ENCODE results near the gene PPFIA4.

Gene PPFIA4

GRCh38 chr1:203060115-203060514, 33.8 kb downstream of the PPFIA4 start:
- no peak for DNase-seq

DNA sequence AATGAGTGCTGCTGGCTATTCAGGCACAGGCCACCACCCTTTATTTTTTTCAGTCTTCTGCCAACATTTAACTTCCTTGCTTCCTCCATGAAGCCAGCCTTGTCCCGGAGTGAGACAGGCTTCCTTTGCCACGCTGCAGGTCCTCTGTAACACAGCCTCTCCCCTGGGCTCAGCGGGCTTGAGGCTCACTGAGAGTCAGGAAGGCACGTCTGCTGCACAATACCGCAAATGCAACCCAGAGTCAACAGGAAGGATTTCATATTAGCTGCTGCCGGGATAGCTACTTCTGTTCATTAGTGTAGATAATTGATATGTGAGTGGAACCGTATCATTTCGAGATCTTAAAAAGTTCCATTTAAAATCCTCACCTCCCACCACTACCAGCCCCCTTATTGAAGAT, 37.0 kb downstream of the PPFIA4 start:
- DNase-seq = no peak

DNA sequence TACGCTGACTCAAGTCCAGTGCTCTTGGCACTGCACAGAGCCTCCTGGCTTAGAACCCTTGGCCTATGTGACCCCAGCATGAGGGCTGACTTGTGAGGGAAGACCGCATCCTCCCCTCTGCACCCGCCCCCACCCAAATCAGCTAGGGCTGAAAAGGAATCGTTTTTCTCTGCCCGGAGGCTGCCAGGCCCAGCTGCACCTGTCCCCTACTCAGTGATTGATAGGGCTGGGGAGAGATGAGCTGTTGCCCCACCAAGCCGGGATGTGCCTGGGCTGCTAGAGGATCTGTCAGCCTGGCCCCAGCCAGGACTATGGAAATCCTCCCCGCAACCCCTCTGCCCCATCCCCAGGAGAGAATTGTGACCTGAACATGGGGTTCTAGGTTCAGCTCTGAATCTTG, 38.9 kb downstream of the PPFIA4 start:
- no peak for DNase-seq

DNA sequence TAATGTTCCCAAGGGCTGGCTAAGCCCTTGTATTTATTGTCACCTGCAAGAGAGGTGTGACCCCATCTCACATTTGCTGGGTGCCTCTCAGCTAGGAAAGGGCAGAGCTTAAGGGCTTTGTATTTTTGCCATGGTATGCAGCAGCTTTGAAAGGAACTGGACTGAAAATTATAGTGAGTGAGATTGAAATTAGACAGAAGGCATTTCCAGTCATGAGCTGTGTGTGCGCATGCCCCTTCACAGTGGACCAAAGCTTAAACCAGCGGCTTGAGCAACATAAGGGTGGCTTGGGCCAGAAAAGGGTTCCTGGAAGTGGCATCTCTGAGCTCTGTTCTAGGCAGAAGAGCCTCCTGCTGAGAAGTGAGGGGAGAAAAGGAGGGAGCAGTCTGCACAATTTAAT, 39.7 kb downstream of the PPFIA4 start:
- no peak for DNase-seq

- DNase-seq = no peak
These were observed 40.7 kb downstream of the PPFIA4 start for GRCh38 chr1:203066965-203067364.

DNA sequence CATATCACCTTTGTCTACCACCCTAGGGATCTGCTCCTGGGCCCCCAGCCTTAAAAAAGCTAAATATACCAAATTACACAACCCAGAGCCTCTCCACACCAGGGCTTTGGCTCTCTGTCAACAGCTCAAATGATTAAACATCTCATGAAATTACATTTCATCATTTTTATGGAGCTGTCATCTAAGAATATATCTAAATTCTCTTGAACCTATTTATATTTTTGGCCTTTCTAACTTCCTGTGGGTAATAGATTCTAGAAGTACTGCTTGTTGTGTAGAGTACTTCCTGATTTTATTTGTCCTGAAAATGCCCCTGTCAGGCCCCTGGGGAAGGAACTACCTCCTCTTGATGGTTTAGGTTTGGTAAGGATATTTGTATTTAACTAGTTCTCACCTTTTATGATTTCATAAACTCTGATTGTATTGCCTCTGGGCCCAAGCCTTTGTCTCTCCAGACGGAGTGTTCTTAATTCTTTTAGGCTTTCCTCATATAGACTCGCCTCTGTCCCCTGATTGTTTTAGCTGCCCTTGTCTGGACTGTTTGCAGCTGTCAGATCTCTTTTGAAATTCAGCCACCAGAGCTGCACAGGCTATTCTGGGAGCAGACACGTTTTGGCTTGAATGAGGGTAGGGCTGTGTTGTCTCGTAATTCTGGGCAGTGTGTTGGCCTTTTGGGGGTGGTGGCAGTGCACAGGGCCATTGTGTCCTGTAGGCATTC, 42.9 kb downstream of the PPFIA4 start:
- no peak for DNase-seq

GRCh38 chr1:203072002-203072602, 45.8 kb downstream of the PPFIA4 start:
- DNase-seq = no peak

DNA sequence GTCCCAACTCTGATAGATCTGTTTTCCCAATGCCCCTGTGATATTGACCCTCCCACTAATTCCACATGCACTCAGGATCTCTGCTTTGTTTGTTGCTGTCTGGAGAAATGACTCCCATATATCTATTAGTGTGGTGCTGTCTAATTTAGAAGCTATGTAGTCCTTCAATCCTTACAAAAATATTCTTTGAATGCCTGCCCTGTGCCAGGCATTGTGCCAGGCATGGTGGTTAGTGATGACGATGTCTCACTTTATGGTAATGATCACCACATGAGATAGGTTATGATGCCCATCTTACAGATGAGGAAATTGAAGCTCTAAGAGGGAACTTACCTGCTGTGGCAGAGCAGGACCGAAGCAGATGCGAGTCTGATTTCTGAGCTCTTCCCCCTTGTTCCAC, 46.6 kb downstream of the PPFIA4 start:
- no peak for DNase-seq

DNA sequence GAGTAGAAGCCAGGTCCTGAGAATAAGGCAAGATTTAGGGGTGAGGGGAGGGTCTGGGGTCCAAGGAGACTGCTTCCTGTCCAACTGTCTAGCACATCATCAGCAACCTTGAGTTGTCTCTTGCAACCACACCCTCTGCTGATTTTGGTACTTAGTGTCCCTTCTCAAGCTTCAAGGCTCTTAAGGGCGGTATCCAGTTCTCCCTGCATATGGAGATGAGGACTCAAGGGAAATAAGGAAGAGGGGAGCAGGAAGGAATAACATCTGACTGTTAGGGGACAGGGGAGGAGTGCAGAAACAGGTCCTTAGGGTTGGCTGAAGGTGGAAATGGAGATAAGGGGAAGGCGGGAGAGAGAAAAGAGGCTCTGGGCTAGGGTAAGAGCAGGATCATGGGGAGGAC, 47.2 kb downstream of the PPFIA4 start:
- DNase-seq = no peak

DNA sequence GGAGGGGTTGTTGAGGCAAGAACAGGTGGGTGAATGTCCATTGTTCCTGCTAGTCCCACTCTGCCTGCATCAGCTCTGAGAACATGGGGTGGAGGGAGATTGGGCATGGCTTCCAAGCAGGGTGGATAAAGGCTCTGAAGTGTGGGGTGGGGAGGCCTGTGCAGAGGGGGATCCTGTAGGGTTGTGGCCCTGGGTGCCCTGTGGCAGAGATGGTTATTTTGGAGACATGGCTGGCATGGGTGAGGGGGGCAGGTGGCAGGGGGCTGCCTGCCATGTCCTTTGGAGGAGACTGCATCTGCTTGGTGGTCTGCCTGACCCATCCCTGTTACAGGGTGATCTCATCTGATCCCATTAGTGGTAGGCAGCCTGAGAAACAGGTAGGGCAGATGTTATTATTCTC, 48.3 kb downstream of the PPFIA4 start:
- no peak for DNase-seq

DNA sequence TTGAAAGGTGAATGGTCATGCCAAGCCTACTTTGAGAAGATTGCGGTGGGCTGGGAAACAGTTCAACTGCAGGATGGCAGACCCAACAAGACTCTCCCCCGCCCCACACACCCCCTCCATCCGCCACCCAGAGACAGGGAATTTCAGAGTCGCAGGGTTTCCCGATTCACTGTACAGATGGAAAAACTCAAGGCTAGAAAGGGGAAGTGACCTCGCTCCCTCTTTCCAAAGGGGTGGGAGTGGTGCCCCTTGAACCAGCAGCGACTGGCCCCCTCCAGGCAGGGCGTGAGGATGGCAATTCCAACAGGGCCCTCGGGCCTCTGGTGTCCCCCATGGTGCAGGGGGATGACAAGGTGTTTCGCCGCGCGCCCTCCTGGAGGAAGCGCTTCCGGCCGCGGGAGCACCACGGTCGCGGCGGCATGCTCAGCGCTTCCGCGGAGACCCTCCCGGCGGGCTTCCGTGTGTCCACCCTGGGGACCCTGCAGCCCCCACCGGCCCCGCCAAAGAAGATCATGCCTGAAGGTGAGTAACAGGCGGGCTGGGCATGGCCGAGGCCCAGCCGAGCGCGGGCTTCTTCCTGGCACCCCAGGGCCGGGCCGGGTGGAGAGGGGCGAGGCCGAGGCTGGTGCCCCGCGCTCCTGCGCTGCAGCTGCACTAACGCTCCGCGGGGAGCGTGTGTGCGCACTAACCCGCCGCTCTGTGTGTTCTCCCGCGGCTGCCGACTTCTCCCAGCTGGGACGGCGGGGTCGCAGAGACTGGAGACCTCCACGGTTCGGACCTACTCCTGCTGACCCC, 49.1 kb downstream of the PPFIA4 start:
- no peak for DNase-seq

GRCh38 chr1:203076031-203076511, 49.8 kb downstream of the PPFIA4 start:
- DNase-seq = no peak

- DNase-seq = no peak
These were observed 51.1 kb downstream of the PPFIA4 start for GRCh38 chr1:203077367-203077766.

- DNase-seq = no peak
These were observed 51.7 kb downstream of the PPFIA4 start for GRCh38 chr1:203077956-203078355.

DNA sequence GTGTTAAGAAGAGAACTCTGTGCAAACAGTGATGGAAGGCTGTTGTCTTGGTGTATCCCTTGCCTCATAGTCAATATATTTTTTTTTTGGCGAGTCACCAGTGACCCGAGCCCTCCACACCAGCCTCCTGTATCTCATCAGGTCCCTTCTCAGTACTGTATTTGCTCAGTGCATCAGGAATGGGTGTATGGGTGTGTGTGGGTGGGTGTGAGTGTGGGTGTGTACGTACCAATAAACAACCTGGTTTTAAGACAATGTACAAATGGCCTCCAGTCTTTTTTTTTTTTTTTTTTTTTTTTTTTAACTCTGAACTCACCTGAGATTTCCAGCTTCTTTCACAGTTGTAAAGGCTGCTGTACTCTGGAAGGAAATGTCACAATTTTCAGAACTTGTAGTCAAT, 52.2 kb downstream of the PPFIA4 start:
- no peak for DNase-seq

- no peak for DNase-seq
These were observed 54.2 kb downstream of the PPFIA4 start for GRCh38 chr1:203080456-203080855.

GRCh38 chr1:203081465-203082230, 55.4 kb downstream of the PPFIA4 start:
- no peak for DNase-seq

DNA sequence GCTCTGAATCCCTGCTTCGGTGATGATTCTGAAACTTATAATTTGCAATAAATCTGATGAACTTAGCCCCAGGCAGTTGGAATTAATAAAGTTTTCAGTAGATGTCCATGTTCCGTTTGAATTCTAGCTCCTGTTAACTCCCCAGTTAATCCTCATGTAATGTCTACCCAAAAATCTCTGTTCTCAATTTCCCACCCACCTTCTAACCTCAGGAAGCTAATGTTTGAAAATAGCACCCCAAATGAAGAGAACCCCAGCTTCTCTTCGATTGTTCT, 55.9 kb downstream of the PPFIA4 start:
- DNase-seq = no peak

- no peak for DNase-seq
These were observed 56.5 kb downstream of the PPFIA4 start for GRCh38 chr1:203082571-203083462.

DNA sequence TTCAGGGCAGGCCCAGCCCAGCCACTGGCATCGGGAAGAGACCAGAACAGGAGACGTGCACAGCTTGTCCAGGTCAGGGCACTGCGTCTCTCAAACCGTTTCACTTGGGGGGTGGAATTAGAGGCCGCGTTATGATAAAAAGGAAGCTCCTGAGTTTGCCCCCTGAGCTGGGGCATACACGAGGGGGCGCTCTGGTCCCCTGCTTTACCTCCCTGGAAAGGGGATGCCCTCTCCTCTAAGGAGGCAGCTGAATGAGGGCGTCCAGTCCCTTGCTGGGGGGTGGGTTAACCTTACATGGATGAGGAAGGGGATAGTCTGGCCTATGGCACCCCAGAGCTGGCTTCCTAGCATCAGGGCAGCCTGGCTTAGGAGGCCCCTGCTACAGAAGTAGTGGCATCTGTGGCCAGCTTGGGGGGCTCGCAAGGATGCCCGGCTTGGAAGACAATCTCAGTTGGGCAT, 57.2 kb downstream of the PPFIA4 start:
- no peak for DNase-seq

DNA sequence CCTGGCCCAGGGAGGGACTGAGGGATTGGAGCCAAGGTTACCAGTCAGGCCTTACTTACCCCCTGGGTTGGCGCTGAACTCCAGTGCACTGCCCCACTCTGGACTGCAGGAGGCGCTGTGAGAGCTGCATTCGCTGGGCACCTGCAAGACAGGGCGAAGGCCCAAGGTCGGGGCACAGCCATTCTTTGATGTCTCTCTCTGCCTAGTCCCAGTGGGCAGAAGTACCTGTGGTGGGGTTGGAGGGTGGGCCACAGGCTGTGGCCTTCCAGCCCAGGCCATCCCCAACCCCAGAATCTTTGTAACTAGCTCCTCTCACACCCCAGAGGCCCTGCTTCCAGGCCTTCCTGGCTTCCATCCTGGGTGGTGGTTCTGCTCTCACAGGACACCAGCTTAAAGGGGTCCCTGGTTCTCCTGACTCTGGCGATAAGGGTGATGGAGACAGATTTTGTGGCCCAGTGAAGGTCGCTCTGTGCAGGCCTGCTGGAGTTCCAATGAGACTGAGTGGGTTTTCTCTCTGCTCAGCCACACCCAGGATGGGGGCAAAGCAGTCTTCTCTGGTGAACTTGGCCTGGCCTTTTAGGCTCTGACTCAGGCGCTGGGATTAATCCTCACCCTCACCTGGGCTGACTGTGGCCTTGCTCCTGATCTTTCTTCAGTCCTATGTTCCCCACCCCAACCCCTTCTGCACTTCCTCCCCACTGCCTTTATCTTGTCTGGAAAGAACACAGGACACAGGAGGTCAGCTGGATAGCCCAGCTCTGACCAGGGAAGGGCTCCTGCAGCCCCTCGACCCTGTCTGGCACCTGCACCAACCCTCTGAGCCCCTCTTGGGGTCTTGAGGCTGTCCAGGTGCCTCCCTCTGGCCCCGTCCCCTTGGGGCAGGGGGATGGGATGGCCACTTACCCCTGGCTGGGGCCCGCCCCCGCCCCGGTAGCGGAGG, 58.6 kb downstream of the PPFIA4 start:
- no peak for DNase-seq
